Natural killer cell (primary cell): ENCODE data around the gene RBBP7. TPM values are rescaled to one million over a fixed set of nuclear protein-coding genes. Genes with fewer than 3 reads are reported as not detected.
"Not testable (repeated sequence)": the region's sequence is repeated elsewhere in the genome, so short reads cannot be mapped to it uniquely, and the experiment has no call there.

Experiments used
- ATAC-seq, 3 donors: fragments of 150-1000 bp in 2 of 3; fragments of 200-7000 bp in 1 of 3; cut with Tn5 transposase; 1 replicate in 1 of 3; 2 replicates in 2 of 3; pipeline ENCODE4 v1.10.0; 2021; ENCODE audit warnings: mild to moderate bottlenecking in 2 of 3, moderate library complexity in 2 of 3
- DNase-seq, 2 donors: peaks; one replicate each; pipeline versions ENCODE4 v3.0.0 to v3.0.0-alpha.2; 2013 to 2021; ENCODE audit warnings: mixed read lengths in 1 of 2
- H3K27ac ChIP-seq: one replicate; pipeline ENCODE4 v1.5.1; 2013; ENCODE audit warnings: mild to moderate bottlenecking, low read length
- H3K27me3 ChIP-seq: one replicate; pipeline ENCODE4 v1.6.1; 2013; ENCODE audit warnings: low read length; ENCODE audit not compliant: control insufficient read depth, insufficient read depth
- H3K36me3 ChIP-seq: one replicate; pipeline ENCODE4 v1.6.1; 2013; ENCODE audit warnings: low read length; ENCODE audit not compliant: control insufficient read depth, insufficient read depth
- H3K4me1 ChIP-seq: one replicate; pipeline ENCODE4 v1.6.1; 2013; ENCODE audit warnings: low read length; ENCODE audit not compliant: control insufficient read depth, insufficient read depth
- H3K4me3 ChIP-seq: one replicate; pipeline ENCODE4 v1.5.1; 2013; ENCODE audit warnings: low read length
- H3K9me3 ChIP-seq: one replicate; pipeline ENCODE4 v1.6.1; 2013; ENCODE audit warnings: low read length; ENCODE audit not compliant: control insufficient read depth, insufficient read depth
- H3K27ac Mint-ChIP-seq, 2 donors: one replicate each; pipeline ENCODE4 v1.8.0; 2022; ENCODE audit warnings: mild to moderate bottlenecking in 2 of 2, mixed read lengths in 2 of 2, moderate library complexity in 1 of 2
- H3K27me3 Mint-ChIP-seq, 2 donors: one replicate each; pipeline ENCODE4 v1.8.0; 2022; ENCODE audit warnings: low read depth in 2 of 2, mixed read lengths in 2 of 2
- H3K36me3 Mint-ChIP-seq: one replicate; pipeline ENCODE4 v1.8.0; 2022; ENCODE audit warnings: mixed read lengths
- H3K4me1 Mint-ChIP-seq, 2 donors: one replicate each; pipeline ENCODE4 v1.8.0; 2022; ENCODE audit warnings: mixed read lengths in 2 of 2
- H3K4me3 Mint-ChIP-seq: one replicate; pipeline ENCODE4 v1.8.0; 2022; ENCODE audit warnings: mild to moderate bottlenecking, moderate library complexity, mixed read lengths
- H3K9me3 Mint-ChIP-seq, 2 donors: one replicate each; pipeline ENCODE4 v1.8.0; 2022; ENCODE audit warnings: mixed read lengths in 2 of 2
- WGBS: methylation state at CpG from one replicate; pipeline ENCODE4 v1.1.7; 2013; ENCODE audit warnings: missing lambda C conversion rate; ENCODE audit not compliant: insufficient coverage; 5-methylcytosine and 5-hydroxymethylcytosine counted together
- intact Hi-C: fragments of 100-400 bp; cut with micrococcal nuclease; formaldehyde crosslinking; loops from one replicate; pipeline ENCODE4 v1.14.2; 2022
- total RNA-seq, 4 donors: library from RNA; stranded (reverse); fragments of 120-200 nt in 1 of 4; gene quantifications; one replicate each; pipeline versions ENCODE4 v1.2.3 to v1.2.4, GENCODE V29; 2013 to 2022
- TF ChIP-seq, protein P1 (sequence below): fragments of 200-600 bp; IDR thresholded peaks from one replicate; pipeline ENCODE4 v1.8.0; 2022; ENCODE audit warnings: antibody characterized with exemption

Gene RBBP7
- total RNA-seq, 3 donors from 2014 or later (not counting 1 experiment from before 2014, with no cell fraction given): 124 to 170 (median 139) TPM

DNA sequence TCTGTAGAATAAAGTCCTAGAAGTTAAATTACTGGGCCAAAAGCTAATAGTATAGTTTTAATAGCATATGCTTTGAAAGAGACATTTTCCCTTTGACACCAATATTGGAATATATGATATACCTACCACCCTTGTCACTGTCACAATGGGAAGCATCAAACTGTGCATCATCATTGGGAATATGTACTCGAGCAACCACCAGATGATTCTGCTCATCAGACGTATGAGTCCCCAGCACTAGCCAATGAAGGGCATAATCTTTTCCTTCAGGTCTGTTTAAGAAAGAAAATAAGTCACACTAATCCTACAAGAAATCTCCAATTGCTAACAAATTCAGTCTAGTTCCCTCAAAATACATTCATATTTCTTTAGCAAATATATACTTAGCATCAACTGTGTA lies 7.3 kb downstream of the RBBP7 start:
- H3K4me1 ChIP-seq: peaks cover 4% of the 10 kb centered on the region
- Mint-ChIP-seq H3K4me3 (no peak overlapping the region), H3K27me3 (no peaks in the 10 kb centered on the region), H3K36me3 (no peaks in the 10 kb centered on the region), H3K27ac (no peak overlapping the region), H3K4me1 (peaks cover 24 to 39% of the 10 kb centered on the region in 2 donors), H3K9me3 (no peaks in the 10 kb centered on the region)
- no peaks in the 10 kb centered on the region for H3K27me3 ChIP-seq
- H3K4me3 ChIP-seq: no peak overlapping the region
- no peak overlapping the region for H3K27ac ChIP-seq
- ATAC-seq: no peak
- no peaks in the 10 kb centered on the region for H3K9me3 ChIP-seq
- no peak for DNase-seq
- TF ChIP-seq, protein P1, sequence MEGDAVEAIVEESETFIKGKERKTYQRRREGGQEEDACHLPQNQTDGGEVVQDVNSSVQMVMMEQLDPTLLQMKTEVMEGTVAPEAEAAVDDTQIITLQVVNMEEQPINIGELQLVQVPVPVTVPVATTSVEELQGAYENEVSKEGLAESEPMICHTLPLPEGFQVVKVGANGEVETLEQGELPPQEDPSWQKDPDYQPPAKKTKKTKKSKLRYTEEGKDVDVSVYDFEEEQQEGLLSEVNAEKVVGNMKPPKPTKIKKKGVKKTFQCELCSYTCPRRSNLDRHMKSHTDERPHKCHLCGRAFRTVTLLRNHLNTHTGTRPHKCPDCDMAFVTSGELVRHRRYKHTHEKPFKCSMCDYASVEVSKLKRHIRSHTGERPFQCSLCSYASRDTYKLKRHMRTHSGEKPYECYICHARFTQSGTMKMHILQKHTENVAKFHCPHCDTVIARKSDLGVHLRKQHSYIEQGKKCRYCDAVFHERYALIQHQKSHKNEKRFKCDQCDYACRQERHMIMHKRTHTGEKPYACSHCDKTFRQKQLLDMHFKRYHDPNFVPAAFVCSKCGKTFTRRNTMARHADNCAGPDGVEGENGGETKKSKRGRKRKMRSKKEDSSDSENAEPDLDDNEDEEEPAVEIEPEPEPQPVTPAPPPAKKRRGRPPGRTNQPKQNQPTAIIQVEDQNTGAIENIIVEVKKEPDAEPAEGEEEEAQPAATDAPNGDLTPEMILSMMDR: no peak
- intact Hi-C loops: no loop called here
- 72% methylated on average over 2 of the region's 2 CpGs for WGBS
- peaks cover 20% of the 10 kb centered on the region for H3K36me3 ChIP-seq

DNA sequence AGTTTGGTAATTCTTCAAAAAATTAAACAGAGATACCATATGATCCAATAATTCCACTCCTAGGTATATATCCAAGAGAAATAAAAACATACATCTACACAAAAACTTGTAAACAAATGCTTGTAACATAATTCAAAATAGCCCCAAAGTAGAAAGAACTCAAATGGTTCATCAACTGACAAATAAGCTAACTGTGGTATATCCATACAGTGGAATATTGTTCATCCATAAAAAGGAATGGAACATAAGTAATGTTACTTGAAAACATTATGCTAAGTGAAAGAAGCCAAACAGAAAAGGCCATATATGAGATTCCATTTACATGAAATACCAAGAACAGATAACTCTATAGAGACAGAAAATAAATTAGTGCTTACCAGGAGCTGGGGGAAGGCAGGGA lies 13.4 kb downstream of the RBBP7 start:
- Histone ChIP-seq H3K27ac (no peak overlapping the region), H3K4me3 (no peak overlapping the region), H3K36me3 (peaks cover 27% of the 10 kb centered on the region), H3K9me3 (no peaks in the 10 kb centered on the region), H3K4me1 (no peaks in the 10 kb centered on the region), H3K27me3 (no peaks in the 10 kb centered on the region)
- Mint-ChIP-seq H3K4me3 (no peak overlapping the region), H3K27ac (peak overlapping the region; percentile 19 to 66), H3K9me3 (no peaks in the 10 kb centered on the region), H3K36me3 (peaks cover 32% of the 10 kb centered on the region), H3K27me3 (no peaks in the 10 kb centered on the region), H3K4me1 (peaks cover 14 to 21% of the 10 kb centered on the region in 2 donors)
- ATAC-seq (no peak), DNase-seq (no peak)
- TF ChIP-seq, protein P1: no peak
- intact Hi-C loops: no loop called here

DNA sequence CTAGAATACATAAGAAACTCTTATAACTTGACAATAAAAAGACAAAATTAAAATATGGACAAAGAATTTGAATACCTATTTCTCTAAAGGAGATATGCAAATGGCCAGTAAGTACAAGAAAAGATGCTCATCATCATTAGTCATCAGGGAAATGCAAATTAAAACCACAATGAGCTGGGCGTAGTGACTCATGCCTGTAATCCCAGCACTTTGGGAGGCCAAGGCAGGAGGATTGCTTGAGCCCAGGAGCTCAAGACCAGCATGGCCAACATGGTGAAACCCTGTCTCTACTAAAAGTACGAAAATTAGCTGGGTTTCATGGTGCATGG lies 14.1 kb downstream of the RBBP7 start:
- peak overlapping the region; percentile 19 to 66 for H3K27ac Mint-ChIP-seq
- H3K4me3 ChIP-seq, H3K27me3 Mint-ChIP-seq, H3K9me3 Mint-ChIP-seq, H3K27me3 ChIP-seq, H3K4me1 ChIP-seq, H3K4me3 Mint-ChIP-seq, H3K9me3 ChIP-seq, H3K27ac ChIP-seq, intact Hi-C loops: not testable (repeated sequence)
- ATAC-seq (peak in 1 of 3 donors; percentile 59), DNase-seq (peak in 1 of 2 donors; percentile 11)
- 64% methylated on average over 2 of the region's 2 CpGs for WGBS
- H3K36me3 ChIP-seq: peaks cover 28% of the 10 kb centered on the region
- H3K4me1 Mint-ChIP-seq: peaks cover 14 to 21% of the 10 kb centered on the region in 2 donors
- H3K36me3 Mint-ChIP-seq: peaks cover 38% of the 10 kb centered on the region

DNA sequence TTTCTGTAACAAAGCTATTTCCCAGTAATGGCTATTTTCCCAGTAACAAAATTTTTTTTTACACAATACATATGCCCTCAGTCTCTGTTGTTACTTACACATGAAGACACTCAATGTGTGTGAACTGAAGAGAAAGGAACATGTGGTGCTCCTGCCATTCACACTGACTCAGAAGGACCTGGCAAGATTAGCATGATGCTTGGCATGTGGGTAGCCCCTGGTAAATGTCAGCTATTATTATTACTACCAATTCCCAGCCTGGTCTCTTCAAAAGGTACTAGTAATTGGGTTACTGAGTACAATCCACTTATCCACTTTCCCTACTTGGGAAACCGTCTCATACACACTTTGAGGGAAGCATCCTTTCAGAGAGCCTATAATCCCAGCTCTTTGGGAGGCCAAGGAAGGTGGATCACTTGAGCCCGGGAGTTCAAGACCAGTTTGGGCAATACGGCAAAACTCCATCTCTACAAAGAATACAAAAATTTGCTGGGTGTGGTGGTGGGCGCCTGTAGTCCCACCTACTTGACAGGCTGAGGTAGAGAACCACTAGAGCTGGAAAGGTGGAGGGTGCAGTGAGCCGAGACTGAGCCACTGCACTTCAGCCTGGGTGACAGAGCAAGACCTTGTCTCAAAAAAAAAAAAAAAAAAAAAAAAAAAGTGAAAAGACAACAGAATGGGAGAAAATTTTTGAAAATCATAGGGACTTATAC lies 14.6 kb downstream of the RBBP7 start:
- Mint-ChIP-seq H3K4me3 (no peak overlapping the region), H3K4me1 (peaks cover 14 to 21% of the 10 kb centered on the region in 2 donors), H3K9me3 (no peaks in the 10 kb centered on the region), H3K36me3 (peaks cover 38% of the 10 kb centered on the region), H3K27ac (peak overlapping the region in 1 of 2 donors; percentile 19), H3K27me3 (no peaks in the 10 kb centered on the region)
- intact Hi-C loops: no loop called here
- Histone ChIP-seq H3K27ac (no peak overlapping the region), H3K9me3 (no peaks in the 10 kb centered on the region), H3K27me3 (no peaks in the 10 kb centered on the region), H3K4me1 (no peaks in the 10 kb centered on the region), H3K36me3 (peaks cover 29% of the 10 kb centered on the region), H3K4me3 (no peak overlapping the region)
- TF ChIP-seq, protein P1: no peak
- no peak for DNase-seq
- WGBS: 80% methylated on average over 2 of the region's 5 CpGs
- peak in 1 of 3 donors; percentile 26 for ATAC-seq
